SJCRH30 (cell line): ENCODE measurements around the gene CNGA2. TPM values are rescaled to one million over a fixed set of nuclear protein-coding genes. Genes with fewer than 3 reads are reported as not detected.
"Not testable (repeated sequence)": the region's sequence is repeated elsewhere in the genome, so short reads cannot be mapped to it uniquely, and the experiment has no call there.

Source experiments
- DNase-seq, 2 experiments: peaks; one replicate each; pipeline ENCODE4 v3.0.0-alpha.2; 2015 to 2020
- H3K27ac ChIP-seq: fragments of 250-450 bp; sonication (Bioruptor Pico); 2 replicates; pipeline ENCODE4 v1.5.1; 2020; ENCODE audit warnings: mild to moderate bottlenecking, moderate library complexity
- H3K27me3 ChIP-seq: fragments of 250-450 bp; sonication (Bioruptor Pico); 2 replicates; pipeline ENCODE4 v1.5.1; 2020; ENCODE audit warnings: mild to moderate bottlenecking, moderate library complexity
- H3K36me3 ChIP-seq: fragments of 250-450 bp; sonication (Bioruptor Pico); 2 replicates; pipeline ENCODE4 v1.5.1; 2020; ENCODE audit warnings: mild to moderate bottlenecking, moderate library complexity
- H3K4me1 ChIP-seq: fragments of 250-450 bp; sonication (Bioruptor Pico); 2 replicates; pipeline ENCODE4 v1.5.1; 2020; ENCODE audit warnings: mild to moderate bottlenecking, moderate library complexity
- H3K4me3 ChIP-seq: fragments of 250-450 bp; sonication (Bioruptor Pico); 2 replicates; pipeline ENCODE4 v1.5.1; 2020; ENCODE audit warnings: mild to moderate bottlenecking, moderate library complexity
- H3K9me3 ChIP-seq: fragments of 250-450 bp; sonication (Bioruptor Pico); replicated peaks from 2 replicates; pipeline ENCODE4 v1.5.1; 2020; ENCODE audit warnings: mild to moderate bottlenecking, moderate library complexity
- total RNA-seq: library from RNA; depleted of rRNA; stranded (reverse); fragments of >200 nt; shearing (Covaris generic); gene quantifications from 2 replicates; pipeline ENCODE4 v1.2.3, GENCODE V29; 2014; rRNA removed

CNGA2 gene
- not detected in 2 replicates for total RNA-seq

- no peak for DNase-seq
- Histone ChIP-seq H3K9me3 (no peaks in the 10 kb centered on the region), H3K27me3 (no peaks in the 10 kb centered on the region), H3K4me1 (no peaks in the 10 kb centered on the region), H3K4me3 (no peak within 1 kb of the TSS), H3K36me3 (no peaks in the 10 kb centered on the region), H3K27ac (no peak within 1 kb of the TSS)
Observed at GRCh38 chrX:151734446-151734845, at the start of gene CNGA2. TSS of gene CNGA2 (plus strand) at chrX:151734746. CDS start at chrX:151738484, 3,738 bp downstream.

DNA sequence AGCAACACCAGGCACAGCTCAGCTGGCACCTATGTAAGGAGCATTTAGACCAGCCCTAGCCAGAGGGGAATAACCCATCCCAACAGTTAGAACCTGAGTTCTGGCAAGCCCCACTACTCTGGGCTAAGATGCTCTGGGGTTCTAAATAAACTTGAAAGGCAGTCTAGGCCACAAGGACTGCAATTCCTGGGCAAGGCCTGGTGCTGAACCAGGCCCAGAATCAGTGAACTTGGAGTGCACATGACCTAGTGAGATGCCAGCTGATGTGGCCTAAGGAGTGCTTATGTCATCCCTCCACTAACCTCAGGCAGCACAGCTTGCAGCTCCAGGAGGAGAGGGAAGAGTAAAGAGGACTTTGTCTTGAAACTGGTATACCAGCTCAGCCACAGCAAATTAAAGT is 46.9 kb upstream of the CNGA2 start:
- Histone ChIP-seq H3K9me3 (no peaks in the 10 kb centered on the region), H3K27ac (no peak overlapping the region), H3K4me1 (no peaks in the 10 kb centered on the region), H3K36me3 (no peaks in the 10 kb centered on the region), H3K4me3 (no peak overlapping the region), H3K27me3 (no peaks in the 10 kb centered on the region)
- DNase-seq, result no peak

DNA sequence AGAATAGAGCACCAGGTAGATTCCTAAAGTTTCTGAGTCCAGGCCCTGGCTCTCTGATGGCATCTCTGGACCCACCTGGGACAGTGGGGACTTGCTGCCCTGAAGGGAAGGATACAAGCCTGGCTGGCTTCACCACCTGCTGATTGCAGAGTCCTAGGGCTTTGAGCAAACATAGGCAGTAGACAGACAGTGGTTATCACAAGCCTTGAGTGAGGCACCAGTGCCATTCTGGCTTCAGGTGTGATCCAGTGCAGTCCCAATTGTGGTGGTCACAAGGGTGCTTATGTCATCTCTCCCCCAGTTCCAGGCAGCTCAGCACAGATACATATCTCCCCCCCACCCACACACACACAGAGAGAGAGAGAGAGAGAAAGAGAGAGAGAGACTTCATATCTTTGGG is 45.9 kb upstream of the CNGA2 start:
- Histone ChIP-seq H3K36me3 (no peaks in the 10 kb centered on the region), H3K9me3 (no peaks in the 10 kb centered on the region), H3K4me3 (no peak overlapping the region), H3K27me3 (no peaks in the 10 kb centered on the region), H3K27ac (no peak overlapping the region), H3K4me1 (no peaks in the 10 kb centered on the region)
- no peak for DNase-seq

DNA sequence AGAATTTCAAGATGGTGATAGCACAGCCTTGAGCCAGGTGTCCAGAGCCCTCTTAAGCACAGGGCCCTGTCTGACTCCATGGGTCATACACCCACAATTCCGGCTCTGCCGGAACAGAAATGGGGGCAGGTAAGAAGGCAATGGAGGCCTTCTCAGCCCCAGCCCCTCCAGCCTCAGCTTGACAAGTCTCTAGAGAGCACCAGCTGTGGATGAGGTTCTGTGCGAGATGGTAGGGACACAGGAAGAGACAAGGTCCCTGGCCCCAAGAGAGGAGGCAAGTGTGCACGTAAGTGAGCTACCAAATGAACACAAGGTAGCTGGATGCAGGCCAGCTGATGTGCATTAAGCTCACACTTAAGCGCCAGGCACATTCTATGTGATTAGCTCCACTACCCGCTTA is 41.7 kb upstream of the CNGA2 start:
- no peak overlapping the region for H3K27ac ChIP-seq
- H3K9me3 ChIP-seq, result no peaks in the 10 kb centered on the region
- H3K36me3 ChIP-seq, result no peaks in the 10 kb centered on the region
- H3K4me1 ChIP-seq, result no peaks in the 10 kb centered on the region
- H3K27me3 ChIP-seq, result no peaks in the 10 kb centered on the region
- H3K4me3 ChIP-seq, result no peak overlapping the region
- DNase-seq, result no peak

GRCh38 chrX:151694121-151694520 is 40.4 kb upstream of the CNGA2 start:
- no peak for DNase-seq
- Histone ChIP-seq H3K27ac (no peak overlapping the region), H3K4me3 (no peak overlapping the region), H3K27me3 (no peaks in the 10 kb centered on the region), H3K4me1 (no peaks in the 10 kb centered on the region), H3K9me3 (no peaks in the 10 kb centered on the region), H3K36me3 (no peaks in the 10 kb centered on the region)

- no peak within 1 kb of the TSS for H3K4me3 ChIP-seq
- H3K9me3 ChIP-seq, result no peaks in the 10 kb centered on the region
- no peak for DNase-seq
- H3K27ac ChIP-seq, result no peak within 1 kb of the TSS
- H3K4me1 ChIP-seq, result no peaks in the 10 kb centered on the region
- H3K27me3 ChIP-seq, result no peaks in the 10 kb centered on the region
- H3K36me3 ChIP-seq, result no peaks in the 10 kb centered on the region
Observed at GRCh38 chrX:151694661-151695582, 39.6 kb upstream of the CNGA2 start, which contains the start of gene PRRG3. TSS of gene PRRG3 (plus strand) at chrX:151695458. CDS start at chrX:151698815, 3,357 bp downstream.

DNA sequence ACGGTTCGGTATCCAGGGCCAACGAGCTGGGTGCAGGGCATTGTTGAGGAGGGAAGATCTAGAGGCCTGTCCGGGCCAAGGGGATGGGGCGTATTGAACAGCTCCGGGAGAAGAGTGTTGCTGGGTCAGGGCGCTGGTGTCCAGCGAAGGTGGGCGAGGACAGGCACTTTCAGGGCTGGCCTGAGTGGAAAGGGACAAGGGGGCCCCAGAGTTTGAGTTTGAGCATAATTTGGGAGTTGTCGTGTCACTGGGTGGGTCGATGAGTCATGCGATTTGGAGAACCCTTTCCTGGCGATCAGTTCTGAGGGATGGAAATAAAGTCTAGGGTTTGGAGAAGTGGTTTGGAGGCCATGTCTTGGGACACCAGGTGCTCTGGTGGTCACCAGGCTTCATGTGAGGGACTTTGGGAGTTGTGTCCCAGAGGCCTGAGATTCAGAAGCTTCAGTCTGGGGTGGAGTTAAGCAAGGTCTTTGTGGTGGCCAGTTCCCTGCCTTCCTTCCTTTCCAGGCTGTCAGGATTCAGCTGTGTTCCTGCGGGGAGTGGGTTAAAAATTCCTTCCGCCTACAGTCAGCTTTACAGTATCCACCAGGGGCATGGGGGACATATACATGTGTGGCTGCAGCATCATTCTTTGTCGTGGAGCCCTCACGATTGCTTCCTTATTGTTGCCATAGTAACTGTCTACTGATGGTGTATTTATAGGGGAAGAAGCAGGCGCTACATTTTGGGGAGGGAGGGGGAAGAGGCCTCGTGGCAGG is 38.8 kb upstream of the CNGA2 start:
- H3K27me3 ChIP-seq, result no peaks in the 10 kb centered on the region
- H3K4me1 ChIP-seq, result no peaks in the 10 kb centered on the region
- no peak overlapping the region for H3K27ac ChIP-seq
- no peak overlapping the region for H3K4me3 ChIP-seq
- H3K36me3 ChIP-seq, result no peaks in the 10 kb centered on the region
- no peaks in the 10 kb centered on the region for H3K9me3 ChIP-seq
- DNase-seq, result no peak

- H3K36me3 ChIP-seq, H3K27ac ChIP-seq, DNase-seq, H3K4me3 ChIP-seq, H3K27me3 ChIP-seq, H3K4me1 ChIP-seq, H3K9me3 ChIP-seq: not testable (repeated sequence)
Observed at GRCh38 chrX:151697082-151697481, 37.5 kb upstream of the CNGA2 start.

GRCh38 chrX:151697522-151697921 is 37.0 kb upstream of the CNGA2 start:
- Histone ChIP-seq H3K27me3 (no peaks in the 10 kb centered on the region), H3K4me3 (no peak overlapping the region), H3K4me1 (no peaks in the 10 kb centered on the region), H3K27ac (no peak overlapping the region), H3K36me3 (no peaks in the 10 kb centered on the region), H3K9me3 (no peaks in the 10 kb centered on the region)
- DNase-seq, result no peak

GRCh38 chrX:151698485-151698884 is 36.1 kb upstream of the CNGA2 start:
- Histone ChIP-seq H3K27me3 (no peaks in the 10 kb centered on the region), H3K4me3 (no peak overlapping the region), H3K9me3 (no peaks in the 10 kb centered on the region), H3K4me1 (no peaks in the 10 kb centered on the region), H3K27ac (no peak overlapping the region), H3K36me3 (no peaks in the 10 kb centered on the region)
- DNase-seq, result no peak

- no peaks in the 10 kb centered on the region for H3K27me3 ChIP-seq
- no peaks in the 10 kb centered on the region for H3K9me3 ChIP-seq
- DNase-seq, result no peak
- no peaks in the 10 kb centered on the region for H3K4me1 ChIP-seq
- no peaks in the 10 kb centered on the region for H3K36me3 ChIP-seq
- H3K4me3 ChIP-seq, result no peak overlapping the region
- no peak overlapping the region for H3K27ac ChIP-seq
Observed at GRCh38 chrX:151699746-151700145, 34.8 kb upstream of the CNGA2 start.

DNA sequence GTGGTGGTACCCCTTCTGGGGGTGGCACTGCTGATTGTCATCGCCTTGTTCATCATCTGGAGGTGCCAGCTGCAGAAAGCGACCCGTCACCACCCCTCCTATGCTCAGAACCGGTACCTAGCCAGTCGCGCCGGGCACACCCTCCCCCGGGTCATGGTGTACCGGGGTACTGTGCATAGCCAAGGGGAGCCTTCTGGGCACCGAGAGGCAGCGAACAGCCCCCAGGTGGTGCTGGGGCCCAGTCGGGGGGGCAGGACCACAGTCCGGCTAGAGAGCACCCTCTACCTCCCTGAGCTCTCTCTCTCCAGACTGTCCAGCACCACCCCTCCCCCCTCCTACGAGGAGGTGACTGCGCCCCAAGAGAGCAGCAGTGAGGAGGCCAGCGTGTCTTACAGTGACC is 34.0 kb upstream of the CNGA2 start:
- DNase-seq, result no peak
- Histone ChIP-seq H3K9me3 (no peaks in the 10 kb centered on the region), H3K4me3 (no peak overlapping the region), H3K36me3 (no peaks in the 10 kb centered on the region), H3K27me3 (no peaks in the 10 kb centered on the region), H3K27ac (no peak overlapping the region), H3K4me1 (no peaks in the 10 kb centered on the region)

DNA sequence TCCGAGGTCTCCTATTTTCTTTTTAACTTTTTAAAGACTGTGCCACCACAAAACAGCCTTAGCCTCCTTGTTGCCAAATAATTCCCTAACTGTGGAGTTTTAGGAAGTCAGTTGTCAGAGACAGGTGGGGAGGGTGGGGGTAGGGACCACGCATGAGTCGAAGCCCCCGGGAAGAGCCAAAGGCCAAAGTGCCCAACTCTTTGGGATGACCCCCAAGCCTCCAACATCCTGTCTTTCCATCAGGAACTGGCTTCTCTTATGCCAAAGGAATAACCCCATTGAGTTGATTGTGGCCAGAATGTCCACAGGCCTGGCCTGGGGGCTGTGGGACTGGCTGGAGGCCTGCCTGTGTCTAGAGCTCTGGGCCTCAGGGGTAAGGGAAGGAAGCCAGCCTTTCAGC is 33.5 kb upstream of the CNGA2 start:
- Histone ChIP-seq H3K27ac (no peak overlapping the region), H3K4me1 (no peaks in the 10 kb centered on the region), H3K4me3 (no peak overlapping the region), H3K27me3 (no peaks in the 10 kb centered on the region), H3K9me3 (no peaks in the 10 kb centered on the region), H3K36me3 (no peaks in the 10 kb centered on the region)
- DNase-seq, result no peak

DNA sequence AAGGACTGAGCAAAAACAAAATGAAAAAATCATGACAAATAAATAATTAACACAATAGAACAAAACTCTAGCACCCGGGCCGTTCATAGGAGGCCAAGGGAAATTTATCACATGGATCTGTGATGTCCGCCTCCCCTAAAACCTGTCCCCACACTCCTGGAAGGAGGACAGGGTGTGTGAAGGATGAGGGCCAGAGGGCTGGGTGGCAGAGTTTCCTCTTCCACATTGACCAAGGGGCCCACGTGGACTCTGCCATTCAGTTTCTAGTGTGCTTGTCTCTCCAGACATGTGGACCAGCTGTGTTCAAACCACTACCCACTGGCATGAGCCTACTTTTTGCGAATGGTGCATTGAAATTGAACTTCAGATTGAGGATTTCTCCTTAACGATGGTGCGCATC is 33.0 kb upstream of the CNGA2 start:
- no peaks in the 10 kb centered on the region for H3K36me3 ChIP-seq
- H3K4me1 ChIP-seq, result no peaks in the 10 kb centered on the region
- no peaks in the 10 kb centered on the region for H3K9me3 ChIP-seq
- no peak overlapping the region for H3K4me3 ChIP-seq
- DNase-seq, result no peak
- no peaks in the 10 kb centered on the region for H3K27me3 ChIP-seq
- H3K27ac ChIP-seq, result no peak overlapping the region

GRCh38 chrX:151702026-151702714 is 32.4 kb upstream of the CNGA2 start:
- DNase-seq, result no peak
- H3K9me3 ChIP-seq, result no peaks in the 10 kb centered on the region
- no peaks in the 10 kb centered on the region for H3K4me1 ChIP-seq
- no peak overlapping the region for H3K4me3 ChIP-seq
- no peak overlapping the region for H3K27ac ChIP-seq
- H3K27me3 ChIP-seq, result no peaks in the 10 kb centered on the region
- no peaks in the 10 kb centered on the region for H3K36me3 ChIP-seq
